H1 (cell line): ENCODE results near the gene NUB1. TPM values are rescaled to one million over a fixed set of nuclear protein-coding genes. Genes with fewer than 3 reads are reported as not detected.

Experiments used
- CTCF ChIA-PET: fragments of 300-600 bp; sonication (Branson Sonifier 250); formaldehyde crosslinking; loops from one replicate; lab custom pipeline; 2021; ENCODE audit not compliant: partially characterized antibody; lab: Charles Lee
- POLR2A ChIA-PET: fragments of 300-600 bp; sonication (Branson Sonifier 250); formaldehyde crosslinking; loops from one replicate; lab custom pipeline; 2021; ENCODE audit warnings: inconsistent platforms; ENCODE audit not compliant: partially characterized antibody; lab: Charles Lee
- DNase-seq, 2 experiments: peaks; one replicate each; pipeline versions ENCODE4 v3.0.0 to v3.0.0-alpha.2; 2010 to 2022; ENCODE audit warnings: low spot score in 2 of 2, low read depth in 1 of 2, mixed read lengths in 1 of 2
- FAIRE-seq: peaks from 2 replicates; lab custom pipeline; 2011; peaks lifted over from hg19 to GRCh38; lab: Jason Lieb, UNC
- H2AFZ ChIP-seq: 2 replicates; pipeline ENCODE4 v1.8.1; 2012; ENCODE audit warnings: low read length, inconsistent platforms
- H2AK5ac ChIP-seq: 2 replicates; pipeline ENCODE4 v1.6.1; 2013; ENCODE audit warnings: low read depth, low read length
- H2BK120ac ChIP-seq: replicated peaks from 2 replicates; pipeline ENCODE3; 2013; ENCODE audit warnings: low read depth, low read length, inconsistent platforms
- H2BK12ac ChIP-seq: 2 replicates; pipeline ENCODE4 v1.6.1; 2013; ENCODE audit warnings: low read depth, low read length
- H2BK15ac ChIP-seq: 2 replicates; pipeline ENCODE4 v1.6.1; 2013; ENCODE audit warnings: low read length
- H2BK20ac ChIP-seq: 2 replicates; pipeline ENCODE4 v1.6.1; 2013; ENCODE audit warnings: low read length
- H2BK5ac ChIP-seq: 2 replicates; pipeline ENCODE4 v1.6.1; 2013; ENCODE audit warnings: low read depth, low read length
- H3K14ac ChIP-seq: 2 replicates; pipeline ENCODE4 v1.6.1; 2013; ENCODE audit warnings: inconsistent platforms; ENCODE audit not compliant: insufficient read length
- H3K18ac ChIP-seq: 2 replicates; pipeline ENCODE4 v1.6.1; 2013; ENCODE audit warnings: low read length; ENCODE audit errors: extremely low read depth
- H3K23ac ChIP-seq: 2 replicates; pipeline ENCODE4 v1.6.1; 2013; ENCODE audit warnings: inconsistent platforms; ENCODE audit not compliant: insufficient read length
- H3K23me2 ChIP-seq: 2 replicates; pipeline ENCODE4 v1.6.1; 2013; ENCODE audit warnings: low read depth, low read length
- H3K27ac ChIP-seq: 2 replicates; pipeline ENCODE4 v1.6.1; 2011; ENCODE audit warnings: low read depth, low read length, inconsistent platforms
- H3K27me3 ChIP-seq, 4 experiments: replicated peaks in 1 of 4; 1 replicate in 1 of 4; 2 replicates in 3 of 4; pipeline versions ENCODE4 v1.6.1 to v1.8.1; 2011 to 2013; ENCODE audit warnings: low read length in 3 of 4, mild to moderate bottlenecking in 3 of 4, inconsistent platforms in 2 of 4, mixed read lengths in 2 of 4, moderate library complexity in 1 of 4; ENCODE audit not compliant: control insufficient read depth in 3 of 4, insufficient read depth in 3 of 4; ENCODE audit errors: extremely low read depth in 1 of 4
- H3K36me3 ChIP-seq, 4 experiments: 2 replicates each; pipeline versions ENCODE4 v1.6.1 to v1.8.1; 2011 to 2013; ENCODE audit warnings: mild to moderate bottlenecking in 4 of 4, low read length in 3 of 4, moderate library complexity in 2 of 4, control low read depth in 1 of 4, inconsistent platforms in 1 of 4; ENCODE audit not compliant: insufficient read depth in 4 of 4, control insufficient read depth in 2 of 4
- H3K4ac ChIP-seq: replicated peaks from 2 replicates; pipeline ENCODE3; 2013; ENCODE audit warnings: low read length, low read depth, mixed read lengths, inconsistent platforms; ENCODE audit not compliant: insufficient read length
- H3K4me1 ChIP-seq, 4 experiments: replicated peaks in 1 of 4; 1 replicate in 1 of 4; 2 replicates in 3 of 4; pipeline versions ENCODE4 v1.6.1 to v1.8.1; 2011 to 2013; ENCODE audit warnings: low read length in 3 of 4, inconsistent platforms in 2 of 4, mixed read lengths in 1 of 4; ENCODE audit not compliant: insufficient read depth in 4 of 4, control insufficient read depth in 3 of 4
- H3K4me2 ChIP-seq, 2 experiments: 2 replicates each; pipeline versions ENCODE4 v1.6.1 to v1.8.1; 2011 to 2013; ENCODE audit warnings: low read depth in 2 of 2, low read length in 2 of 2, control low read depth in 1 of 2, inconsistent platforms in 1 of 2, mild to moderate bottlenecking in 1 of 2; ENCODE audit not compliant: insufficient read depth in 1 of 2
- H3K4me3 ChIP-seq, 4 experiments: fragments of 200-600, 300-600 bp in 1 of 4; sonication (generic), shearing (Covaris generic), sonication (Bioruptor Twin) in 1 of 4; 2 replicates each; pipeline versions ENCODE4 v1.5.1 to v1.8.1; 2011 to 2016; ENCODE audit warnings: low read length in 4 of 4, low read depth in 3 of 4, control low read depth in 2 of 4, inconsistent platforms in 2 of 4, mild to moderate bottlenecking in 2 of 4, mixed read lengths in 1 of 4, moderate library complexity in 1 of 4; ENCODE audit not compliant: insufficient read depth in 2 of 4; ENCODE audit errors: extremely low read depth in 1 of 4
- H3K56ac ChIP-seq: replicated peaks from 2 replicates; pipeline ENCODE3; 2013; ENCODE audit warnings: low read depth, mild to moderate bottlenecking, mixed read lengths, low read length, inconsistent platforms; ENCODE audit not compliant: insufficient read length
- H3K79me1 ChIP-seq: 2 replicates; pipeline ENCODE4 v1.6.1; 2013; ENCODE audit warnings: low read depth, low read length, control low read depth
- H3K79me2 ChIP-seq, 2 experiments: 2 replicates each; pipeline versions ENCODE4 v1.6.1 to v1.8.1; 2012 to 2013; ENCODE audit warnings: low read length in 2 of 2, mild to moderate bottlenecking in 2 of 2, inconsistent platforms in 1 of 2; ENCODE audit not compliant: insufficient read depth in 2 of 2, control insufficient read depth in 1 of 2
- H3K9ac ChIP-seq, 4 experiments: replicated peaks in 1 of 4; 1 replicate in 1 of 4; 2 replicates in 3 of 4; pipeline versions ENCODE4 v1.6.1 to v1.8.1; 2011 to 2013; ENCODE audit warnings: low read depth in 3 of 4, low read length in 3 of 4, control low read depth in 2 of 4, mild to moderate bottlenecking in 2 of 4, moderate library complexity in 2 of 4, inconsistent platforms in 1 of 4; ENCODE audit errors: extremely low read depth in 1 of 4
- H3K9me3 ChIP-seq, 2 experiments: 2 replicates each; pipeline versions ENCODE4 v1.6.1 to v1.8.1; 2012 to 2013; ENCODE audit warnings: mild to moderate bottlenecking in 2 of 2, moderate library complexity in 2 of 2, control low read depth in 1 of 2, inconsistent platforms in 1 of 2, low read depth in 1 of 2, low read length in 1 of 2, mixed read lengths in 1 of 2; ENCODE audit not compliant: insufficient read depth in 2 of 2
- H4K20me1 ChIP-seq, 2 experiments: replicated peaks in 1 of 2; 2 replicates each; pipeline versions ENCODE3 to v1.8.1; 2011 to 2013; ENCODE audit warnings: inconsistent platforms in 2 of 2, low read length in 2 of 2, mild to moderate bottlenecking in 1 of 2; ENCODE audit not compliant: insufficient read depth in 2 of 2, control insufficient read depth in 1 of 2
- H4K5ac ChIP-seq: 2 replicates; pipeline ENCODE4 v1.6.1; 2013; ENCODE audit warnings: low read length, low read depth, mixed read lengths, inconsistent platforms; ENCODE audit not compliant: insufficient read length
- H4K8ac ChIP-seq: 2 replicates; pipeline ENCODE4 v1.8.0; 2013; ENCODE audit warnings: mild to moderate bottlenecking, moderate library complexity, low read length, inconsistent platforms; ENCODE audit not compliant: insufficient read depth; ENCODE audit errors: extremely low read depth
- H4K91ac ChIP-seq: replicated peaks from 2 replicates; pipeline ENCODE3; 2013; ENCODE audit warnings: low read length, mixed read lengths, inconsistent platforms; ENCODE audit not compliant: insufficient read length
- MAX ChIP-seq: IDR thresholded peaks from 2 replicates; pipeline ENCODE4 v1.6.1; 2012; ENCODE audit warnings: inconsistent platforms
- WGBS, 2 experiments: shearing (Covaris generic) in 1 of 2; methylation state at CpG; one replicate each; pipeline versions ENCODE4 v1.1.6 to v1.1.7; 2013 to 2015; ENCODE audit warnings: low lambda C conversion rate in 2 of 2, mixed read lengths in 2 of 2, inconsistent platforms in 1 of 2, low coverage in 1 of 2, missing lambda C conversion rate in 1 of 2; ENCODE audit not compliant: insufficient replicate concordance in 2 of 2, insufficient coverage in 1 of 2, insufficient read length in 1 of 2; ENCODE audit errors: extremely low coverage in 1 of 2, missing lambda C conversion rate in 1 of 2; 5-methylcytosine and 5-hydroxymethylcytosine counted together
- polyA plus RNA-seq, 7 experiments: library from polyadenylated mRNA; depleted of rRNA in 3 of 7; stranded (reverse) in 5 of 7; unstranded in 2 of 7; fragments of >200 nt in 5 of 7; fragments of 200-250 nt in 2 of 7; gene quantifications; 1 replicate in 5 of 7; 2 replicates in 1 of 7; 4 replicates in 1 of 7; pipeline versions ENCODE4 v1.2.1 to v1.2.3, GENCODE V29; 2011 to 2013; ENCODE audit warnings: missing spikeins in 2 of 7, mixed read lengths in 2 of 7
- total RNA-seq: library from RNA; stranded (reverse); fragmentation: NEBNext Ultra II Directional; extraction: Animal tissue kit (Norgen Biotek cat#: 25700); gene quantifications from 2 replicates; pipeline ENCODE4 v1.2.1, GENCODE V29; 2021
- TF ChIP-seq, protein P1 (sequence below), 3 experiments: IDR thresholded peaks; 1 replicate in 2 of 3; 2 replicates in 1 of 3; pipeline versions ENCODE4 v1.5.1 to v1.6.1; 2011; ENCODE audit warnings: low read length in 3 of 3, mild to moderate bottlenecking in 3 of 3, inconsistent platforms in 2 of 3, low read depth in 1 of 3, moderate library complexity in 1 of 3; ENCODE audit not compliant: insufficient read depth in 1 of 3; ENCODE audit errors: control extremely low read depth in 1 of 3

NUB1 gene
- total and polyA plus RNA-seq, 2 of the 8 experiments (the other 6 are each of a cell fraction or from before 2014, with no cell fraction given), result 22.1 to 43.5 TPM

GRCh38 chr7:151301471-151302462 is 39.8 kb upstream of the NUB1 start:
- Histone ChIP-seq H3K9me3 (0 out of 4 replicates have a peak, but pooled peaks cover 0 to 3% of the 10 kb centered on the region in 2 experiments), H3K9ac (no peak overlapping the region), H2BK20ac (no peak overlapping the region), H4K8ac (no peak overlapping the region), H3K4me1 (peaks cover 0 to 3% (median 2%) of the 10 kb centered on the region in 4 experiments; a peak in 4 of 7 replicates), H2BK15ac (peak overlapping the region; percentile 29; the same call in 1 of the 2 replicates), H2AFZ (no peak overlapping the region), H2AK5ac (no peak overlapping the region; the same call in 1 of the 2 replicates), H3K56ac (no peak overlapping the region), H4K20me1 (peaks cover 0 to 6% of the 10 kb centered on the region in 2 experiments), H3K79me2 (no peaks in the 10 kb centered on the region), H3K79me1 (no peaks in the 10 kb centered on the region), H4K5ac (no peak overlapping the region), H2BK12ac (0 out of 2 replicates have a peak overlapping the region, but pooled peaks have one; percentile 29), H3K23ac (no peak overlapping the region), H3K4me3 (no peak overlapping the region), H3K27ac (no peak overlapping the region), H3K23me2 (peaks cover 8% of the 10 kb centered on the region), H2BK120ac (no peak overlapping the region), H2BK5ac (no peak overlapping the region), H3K27me3 (peaks cover 0 to 11% (median 2%) of the 10 kb centered on the region in 4 experiments; a peak in 5 of 7 replicates), H3K14ac (no peak overlapping the region), H3K36me3 (no peaks in the 10 kb centered on the region; a peak in 1 of 8 replicates), H3K4me2 (no peak overlapping the region), H3K18ac (no peak overlapping the region; the same call in 1 of the 2 replicates), H3K4ac (no peak overlapping the region), H4K91ac (no peak overlapping the region)
- no peak for TF ChIP-seq MAX
- TF ChIP-seq, protein P1, sequence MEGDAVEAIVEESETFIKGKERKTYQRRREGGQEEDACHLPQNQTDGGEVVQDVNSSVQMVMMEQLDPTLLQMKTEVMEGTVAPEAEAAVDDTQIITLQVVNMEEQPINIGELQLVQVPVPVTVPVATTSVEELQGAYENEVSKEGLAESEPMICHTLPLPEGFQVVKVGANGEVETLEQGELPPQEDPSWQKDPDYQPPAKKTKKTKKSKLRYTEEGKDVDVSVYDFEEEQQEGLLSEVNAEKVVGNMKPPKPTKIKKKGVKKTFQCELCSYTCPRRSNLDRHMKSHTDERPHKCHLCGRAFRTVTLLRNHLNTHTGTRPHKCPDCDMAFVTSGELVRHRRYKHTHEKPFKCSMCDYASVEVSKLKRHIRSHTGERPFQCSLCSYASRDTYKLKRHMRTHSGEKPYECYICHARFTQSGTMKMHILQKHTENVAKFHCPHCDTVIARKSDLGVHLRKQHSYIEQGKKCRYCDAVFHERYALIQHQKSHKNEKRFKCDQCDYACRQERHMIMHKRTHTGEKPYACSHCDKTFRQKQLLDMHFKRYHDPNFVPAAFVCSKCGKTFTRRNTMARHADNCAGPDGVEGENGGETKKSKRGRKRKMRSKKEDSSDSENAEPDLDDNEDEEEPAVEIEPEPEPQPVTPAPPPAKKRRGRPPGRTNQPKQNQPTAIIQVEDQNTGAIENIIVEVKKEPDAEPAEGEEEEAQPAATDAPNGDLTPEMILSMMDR (IDR thresholded peaks at IDR 0.05; ENCODE audit: control extremely low read depth in 1 of 3, insufficient read depth in 1 of 3, low read depth in 1 of 3, low read length in 3 of 3), result peak in 1 of 3 experiments; percentile 8; a peak in 1 of 4 replicates
- FAIRE-seq, result no peak
- POLR2A ChIA-PET, result interaction anchor here (1.2 kb wide), 1 partner anchor 15 kb away, joined by 3 read pairs; no protein-coding TSS in a partner anchor
- DNase-seq, result peak in 1 of 2 experiments; percentile 35
- CTCF ChIA-PET, result interaction anchor here (0.6 to 3.6 kb wide), 11 partner anchors 10 to 178 kb away, joined by 3 to 14 read pairs (median 5); no protein-coding TSS in a partner anchor
- 89% methylated on average over 20 of the region's 20 CpGs; no CpG with 5 or more reads in 1 of the 2 experiments for WGBS, 2 experiments
